ENCODE data around the gene DLG1. TPM values are rescaled to one million over a fixed set of nuclear protein-coding genes. Genes with fewer than 3 reads are reported as not detected.

DLG1 gene
- total and polyA plus RNA-seq, 9 of the 15 experiments (the other 6 are each of a cell fraction or from before 2014, with no cell fraction given) = 9.4 to 63.5 (median 43.6) TPM

- TF ChIP-seq, protein P1, sequence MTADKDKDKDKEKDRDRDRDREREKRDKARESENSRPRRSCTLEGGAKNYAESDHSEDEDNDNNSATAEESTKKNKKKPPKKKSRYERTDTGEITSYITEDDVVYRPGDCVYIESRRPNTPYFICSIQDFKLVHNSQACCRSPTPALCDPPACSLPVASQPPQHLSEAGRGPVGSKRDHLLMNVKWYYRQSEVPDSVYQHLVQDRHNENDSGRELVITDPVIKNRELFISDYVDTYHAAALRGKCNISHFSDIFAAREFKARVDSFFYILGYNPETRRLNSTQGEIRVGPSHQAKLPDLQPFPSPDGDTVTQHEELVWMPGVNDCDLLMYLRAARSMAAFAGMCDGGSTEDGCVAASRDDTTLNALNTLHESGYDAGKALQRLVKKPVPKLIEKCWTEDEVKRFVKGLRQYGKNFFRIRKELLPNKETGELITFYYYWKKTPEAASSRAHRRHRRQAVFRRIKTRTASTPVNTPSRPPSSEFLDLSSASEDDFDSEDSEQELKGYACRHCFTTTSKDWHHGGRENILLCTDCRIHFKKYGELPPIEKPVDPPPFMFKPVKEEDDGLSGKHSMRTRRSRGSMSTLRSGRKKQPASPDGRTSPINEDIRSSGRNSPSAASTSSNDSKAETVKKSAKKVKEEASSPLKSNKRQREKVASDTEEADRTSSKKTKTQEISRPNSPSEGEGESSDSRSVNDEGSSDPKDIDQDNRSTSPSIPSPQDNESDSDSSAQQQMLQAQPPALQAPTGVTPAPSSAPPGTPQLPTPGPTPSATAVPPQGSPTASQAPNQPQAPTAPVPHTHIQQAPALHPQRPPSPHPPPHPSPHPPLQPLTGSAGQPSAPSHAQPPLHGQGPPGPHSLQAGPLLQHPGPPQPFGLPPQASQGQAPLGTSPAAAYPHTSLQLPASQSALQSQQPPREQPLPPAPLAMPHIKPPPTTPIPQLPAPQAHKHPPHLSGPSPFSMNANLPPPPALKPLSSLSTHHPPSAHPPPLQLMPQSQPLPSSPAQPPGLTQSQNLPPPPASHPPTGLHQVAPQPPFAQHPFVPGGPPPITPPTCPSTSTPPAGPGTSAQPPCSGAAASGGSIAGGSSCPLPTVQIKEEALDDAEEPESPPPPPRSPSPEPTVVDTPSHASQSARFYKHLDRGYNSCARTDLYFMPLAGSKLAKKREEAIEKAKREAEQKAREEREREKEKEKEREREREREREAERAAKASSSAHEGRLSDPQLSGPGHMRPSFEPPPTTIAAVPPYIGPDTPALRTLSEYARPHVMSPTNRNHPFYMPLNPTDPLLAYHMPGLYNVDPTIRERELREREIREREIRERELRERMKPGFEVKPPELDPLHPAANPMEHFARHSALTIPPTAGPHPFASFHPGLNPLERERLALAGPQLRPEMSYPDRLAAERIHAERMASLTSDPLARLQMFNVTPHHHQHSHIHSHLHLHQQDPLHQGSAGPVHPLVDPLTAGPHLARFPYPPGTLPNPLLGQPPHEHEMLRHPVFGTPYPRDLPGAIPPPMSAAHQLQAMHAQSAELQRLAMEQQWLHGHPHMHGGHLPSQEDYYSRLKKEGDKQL (CRISPR knock-in tag; IDR thresholded peaks at IDR 0.05; ENCODE audit: borderline replicate concordance) = no peak
Observed at GRCh38 chr3:197286678-197287077, 11.7 kb downstream of the DLG1 start (continued).

DNA sequence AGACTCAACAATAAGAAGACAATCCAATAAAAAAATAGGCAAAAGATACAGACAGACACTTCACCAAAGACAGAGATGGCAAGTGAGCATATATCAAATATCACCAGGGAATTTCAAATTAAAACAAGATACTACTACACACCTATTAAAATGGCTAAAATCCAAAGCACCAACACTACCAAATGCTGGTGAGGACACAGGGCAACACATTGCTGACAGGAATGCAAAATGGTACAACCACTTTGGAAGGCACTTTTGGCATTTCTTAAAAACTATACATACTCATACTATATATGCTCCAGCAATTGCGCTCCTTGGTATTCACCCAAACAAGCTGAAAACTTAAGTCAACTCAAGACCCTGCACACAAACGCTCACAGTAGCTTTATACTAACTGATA, 12.9 kb downstream of the DLG1 start:
- POLR2A ChIA-PET = interaction anchor here (0.6 kb wide), 1 partner anchor 67 kb away, joined by 4 read pairs; no protein-coding TSS in a partner anchor
- H3K9me1 ChIP-seq (ENCODE audit: control insufficient read depth, insufficient read depth, low read length) = no peaks in the 10 kb centered on the region
- 92% methylated on average over 2 of the region's 2 CpGs for WGBS (ENCODE audit: insufficient coverage, low coverage, missing lambda C conversion rate)
- in situ Hi-C loops (cut with MboI) (no loop called here), intact Hi-C loops (cut with micrococcal nuclease) (no loop called here)
- H3K4me3 ChIP-seq = no peak overlapping the region
- H3K9ac ChIP-seq (ENCODE audit: insufficient read depth in 1 of 2, low read depth in 2 of 2, low read length in 2 of 2) = no peak overlapping the region
- no peak overlapping the region for H2AFZ ChIP-seq (ENCODE audit: low read depth, low read length)
- FAIRE-seq (no peak), ATAC-seq (no peak), DNase-seq (ENCODE audit: extremely low read depth in 1 of 4, low spot score in 3 of 4) (no peak)
- CTCF ChIA-PET (ENCODE audit: low intra/inter-chr PET ratio) = no interaction called here
- no peaks in the 10 kb centered on the region for H3K27me3 ChIP-seq (ENCODE audit: control insufficient read depth in 2 of 2, insufficient read depth in 2 of 2, low read length in 2 of 2)
- H3K4me1 ChIP-seq (replicated peaks in 1 of 2; ENCODE audit: control insufficient read depth in 2 of 2, insufficient read depth in 2 of 2, low read length in 2 of 2) = no peaks in the 10 kb centered on the region
- peaks cover 79% of the 10 kb centered on the region for H3K36me3 ChIP-seq (ENCODE audit: control insufficient read depth, insufficient read depth, low read length)
- no peak overlapping the region for H3K27ac ChIP-seq (ENCODE audit: extremely low read depth, low read depth, low read length)
- peaks cover 44% of the 10 kb centered on the region for H3K79me2 ChIP-seq (ENCODE audit: control insufficient read depth, insufficient read depth, low read length)
- H4K20me1 ChIP-seq (replicated peaks; ENCODE audit: control insufficient read depth, insufficient read depth, low read length) = no peaks in the 10 kb centered on the region
- BruUV-seq (replicated peaks) = no TSS peak
- H3K9me3 ChIP-seq (replicated peaks; ENCODE audit: control insufficient read depth, insufficient read depth, low read depth, low read length) = no peaks in the 10 kb centered on the region
- no peak for TF ChIP-seq HDAC3 (IDR thresholded peaks at IDR 0.05; ENCODE audit: borderline replicate concordance, partially characterized antibody)
- TF ChIP-seq, protein P2, sequence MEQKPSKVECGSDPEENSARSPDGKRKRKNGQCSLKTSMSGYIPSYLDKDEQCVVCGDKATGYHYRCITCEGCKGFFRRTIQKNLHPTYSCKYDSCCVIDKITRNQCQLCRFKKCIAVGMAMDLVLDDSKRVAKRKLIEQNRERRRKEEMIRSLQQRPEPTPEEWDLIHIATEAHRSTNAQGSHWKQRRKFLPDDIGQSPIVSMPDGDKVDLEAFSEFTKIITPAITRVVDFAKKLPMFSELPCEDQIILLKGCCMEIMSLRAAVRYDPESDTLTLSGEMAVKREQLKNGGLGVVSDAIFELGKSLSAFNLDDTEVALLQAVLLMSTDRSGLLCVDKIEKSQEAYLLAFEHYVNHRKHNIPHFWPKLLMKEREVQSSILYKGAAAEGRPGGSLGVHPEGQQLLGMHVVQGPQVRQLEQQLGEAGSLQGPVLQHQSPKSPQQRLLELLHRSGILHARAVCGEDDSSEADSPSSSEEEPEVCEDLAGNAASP (IDR thresholded peaks at IDR 0.05) = no peak
- TF ChIP-seq NRF1 (conservative IDR thresholded peaks at IDR 0.05 in 1 of 2, IDR thresholded peaks at IDR 0.05 in 1 of 2) = no peak
- TF ChIP-seq PHF21A (IDR thresholded peaks at IDR 0.05; ENCODE audit: borderline replicate concordance, low read depth) = no peak
- TF ChIP-seq ZNF354B (CRISPR knock-in tag; IDR thresholded peaks at IDR 0.05) = no peak
- TF ChIP-seq ZBTB5 (IDR thresholded peaks at IDR 0.05) = no peak
- no peak for TF ChIP-seq BRD4 (IDR thresholded peaks at IDR 0.05)
- TF ChIP-seq, protein P3, sequence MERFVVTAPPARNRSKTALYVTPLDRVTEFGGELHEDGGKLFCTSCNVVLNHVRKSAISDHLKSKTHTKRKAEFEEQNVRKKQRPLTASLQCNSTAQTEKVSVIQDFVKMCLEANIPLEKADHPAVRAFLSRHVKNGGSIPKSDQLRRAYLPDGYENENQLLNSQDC (CRISPR knock-in tag; IDR thresholded peaks at IDR 0.05) = no peak
- H3K4me2 ChIP-seq (ENCODE audit: insufficient read depth, low read length) = no peak overlapping the region
